Neural cell (in vitro differentiated cells): Measurements from ENCODE around the gene TMEM61. TPM values are rescaled to one million over a fixed set of nuclear protein-coding genes. Genes with fewer than 3 reads are reported as not detected.

Source experiments
- H2AFZ ChIP-seq: fragments of 200-600, 300-800 bp; sonication (generic), shearing (Covaris generic); 2 replicates; pipeline ENCODE4 v1.6.0; 2014; ENCODE audit warnings: low read depth, mild to moderate bottlenecking, antibody characterized with exemption, low read length, moderate library complexity
- H3F3A ChIP-seq: fragments of 200-600 bp; shearing (Covaris generic); 2 replicates; pipeline ENCODE4 v1.6.1; 2016; ENCODE audit warnings: mild to moderate bottlenecking, moderate library complexity, mixed read lengths, antibody characterized with exemption, low read length; ENCODE audit not compliant: insufficient read depth, poor library complexity, severe bottlenecking
- H3K27ac ChIP-seq: fragments of 200-600, 300-800 bp; sonication (generic), shearing (Covaris generic); 2 replicates; pipeline ENCODE4 v1.5.1; 2014; ENCODE audit warnings: mild to moderate bottlenecking, low read length, moderate library complexity
- H3K27me3 ChIP-seq: fragments of 300-800, 200-600 bp; sonication (generic), shearing (Covaris generic); 2 replicates; pipeline ENCODE4 v1.6.0; 2014; ENCODE audit warnings: mild to moderate bottlenecking, low read depth, low read length, moderate library complexity; ENCODE audit not compliant: insufficient read depth
- H3K36me3 ChIP-seq: fragments of 300-800, 200-600 bp; sonication (generic), shearing (Covaris generic); 2 replicates; pipeline ENCODE4 v1.5.1; 2014; ENCODE audit warnings: mild to moderate bottlenecking, antibody characterized with exemption, low read length, moderate library complexity; ENCODE audit not compliant: insufficient read depth
- H3K4me2 ChIP-seq: fragments of 300-800, 200-600 bp; sonication (generic), shearing (Covaris generic); 2 replicates; pipeline ENCODE4 v1.6.0; 2014; ENCODE audit warnings: mild to moderate bottlenecking, low read length
- H3K4me3 ChIP-seq: fragments of 300-800, 200-600 bp; sonication (generic), shearing (Covaris generic); 2 replicates; pipeline ENCODE4 v1.5.1; 2014; ENCODE audit warnings: mild to moderate bottlenecking, low read length, moderate library complexity
- H3K79me2 ChIP-seq: fragments of 200-600 bp; shearing (Covaris generic); replicated peaks from 2 replicates; pipeline ENCODE4 v1.6.0; 2014; ENCODE audit warnings: mild to moderate bottlenecking, low read length, moderate library complexity; ENCODE audit not compliant: insufficient read depth
- H3K9ac ChIP-seq: fragments of 300-800, 200-600 bp; sonication (generic), shearing (Covaris generic); 2 replicates; pipeline ENCODE4 v1.6.1; 2016; ENCODE audit warnings: mild to moderate bottlenecking, low read length, mixed read lengths
- H3K9me2 ChIP-seq: fragments of 200-600 bp; shearing (Covaris generic); 2 replicates; pipeline ENCODE4 v1.6.1; 2016; ENCODE audit warnings: mild to moderate bottlenecking, low read length, mixed read lengths; ENCODE audit not compliant: insufficient read depth
- H3K9me3 ChIP-seq: fragments of 200-600, 300-800 bp; sonication (generic), shearing (Covaris generic); 2 replicates; pipeline ENCODE4 v1.6.1; 2016; ENCODE audit warnings: mild to moderate bottlenecking, mixed run types, low read length, moderate library complexity, mixed read lengths
- H4K20me1 ChIP-seq: fragments of 200-600 bp; shearing (Covaris generic); 2 replicates; pipeline ENCODE4 v1.6.1; 2016; ENCODE audit warnings: mild to moderate bottlenecking, mixed run types; ENCODE audit not compliant: insufficient read depth
- EP300 ChIP-seq: fragments of 450-650 bp; conservative IDR thresholded peaks from 2 replicates; pipeline ENCODE4 v1.6.1; 2014; ENCODE audit warnings: antibody characterized with exemption, mild to moderate bottlenecking, moderate library complexity; ENCODE audit not compliant: poor library complexity, severe bottlenecking
- EZH2 ChIP-seq: fragments of 200-600, 300-800 bp; shearing (Covaris generic), sonication (generic); IDR thresholded peaks from 2 replicates; pipeline ENCODE4 v1.6.1; 2014; ENCODE audit warnings: antibody characterized with exemption, low read length, borderline replicate concordance, mild to moderate bottlenecking; ENCODE audit not compliant: insufficient read depth, poor library complexity, severe bottlenecking
- MXI1 ChIP-seq: fragments of 450-650 bp; conservative IDR thresholded peaks from 2 replicates; pipeline ENCODE4 v1.6.1; 2014; ENCODE audit warnings: antibody characterized with exemption, mild to moderate bottlenecking; ENCODE audit not compliant: poor library complexity, severe bottlenecking
- POLR2AphosphoS5 ChIP-seq: IDR thresholded peaks from 2 replicates; pipeline ENCODE4 v1.6.1; 2012
- RAD21 ChIP-seq: fragments of 450-650 bp; conservative IDR thresholded peaks from 2 replicates; pipeline ENCODE4 v1.6.1; 2014; ENCODE audit warnings: antibody characterized with exemption, mild to moderate bottlenecking, moderate library complexity
- SMC3 ChIP-seq: fragments of 450-650 bp; conservative IDR thresholded peaks from 2 replicates; pipeline ENCODE4 v1.6.1; 2014; ENCODE audit warnings: antibody characterized with exemption, mild to moderate bottlenecking, moderate library complexity; ENCODE audit not compliant: poor library complexity
- TAF1 ChIP-seq: IDR thresholded peaks from 2 replicates; pipeline ENCODE4 v1.6.1; 2012; ENCODE audit warnings: low read depth
- polyA plus RNA-seq: library from polyadenylated mRNA; depleted of rRNA; stranded (reverse); fragments of >200 nt; gene quantifications from 2 replicates; pipeline ENCODE4 v1.2.3, GENCODE V29; 2014
- TF ChIP-seq, protein P1 (sequence below): fragments of 450-650 bp; IDR thresholded peaks from 2 replicates; pipeline ENCODE4 v1.5.1; 2014; ENCODE audit warnings: antibody characterized with exemption, mild to moderate bottlenecking, moderate library complexity; ENCODE audit not compliant: poor library complexity, severe bottlenecking
- TF ChIP-seq, protein P2 (sequence below): IDR thresholded peaks from 2 replicates; pipeline ENCODE4 v1.6.1; 2012; ENCODE audit warnings: borderline replicate concordance

Gene TMEM61
- polyA plus RNA-seq, 1 donor from 2014 or later: not detected

DNA sequence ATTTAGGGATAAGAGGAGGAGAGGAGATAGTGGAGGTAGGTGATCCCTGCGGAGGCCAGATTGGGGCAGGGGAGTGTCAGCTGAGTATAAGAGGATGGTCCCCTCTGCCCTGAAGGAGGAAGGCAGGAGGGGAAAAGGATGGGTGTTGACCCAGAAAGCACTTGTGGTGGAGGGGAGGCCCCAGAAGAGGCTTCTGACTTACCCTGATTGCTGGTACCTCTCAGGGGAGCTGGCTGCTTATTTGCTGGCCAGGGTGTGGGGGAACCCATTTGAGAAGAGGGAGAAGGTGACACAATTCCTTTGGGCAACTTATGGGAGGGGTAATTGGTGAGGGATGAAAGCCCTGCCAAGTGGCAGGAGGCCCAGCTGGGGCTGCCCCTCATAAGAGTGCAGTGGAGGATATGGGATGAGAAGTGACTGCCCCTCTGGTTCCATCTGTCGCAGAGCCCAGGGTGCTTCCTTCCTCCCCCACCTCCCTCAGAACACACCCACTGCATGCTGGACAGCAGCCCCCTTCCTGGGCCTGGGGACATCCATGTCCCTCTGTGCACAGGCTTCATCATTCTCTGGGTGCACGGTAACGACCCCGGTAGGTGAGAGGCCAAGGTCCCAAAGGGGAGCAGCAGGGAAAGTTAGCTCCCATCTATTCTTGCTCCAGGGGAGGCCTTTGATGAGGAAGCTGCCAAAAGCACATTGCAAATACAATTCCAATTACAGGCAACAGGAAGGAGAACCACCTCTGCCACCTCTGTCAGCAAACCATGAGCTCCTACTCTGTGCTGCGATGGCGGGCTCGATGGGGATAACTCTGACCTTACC, 57.5 kb downstream of the TMEM61 start:
- H2AFZ ChIP-seq: no peak overlapping the region
- H3K9me3 ChIP-seq: no peaks in the 10 kb centered on the region
- TF ChIP-seq EZH2: no peak
- no peak for TF ChIP-seq EP300
- TF ChIP-seq, protein P1, sequence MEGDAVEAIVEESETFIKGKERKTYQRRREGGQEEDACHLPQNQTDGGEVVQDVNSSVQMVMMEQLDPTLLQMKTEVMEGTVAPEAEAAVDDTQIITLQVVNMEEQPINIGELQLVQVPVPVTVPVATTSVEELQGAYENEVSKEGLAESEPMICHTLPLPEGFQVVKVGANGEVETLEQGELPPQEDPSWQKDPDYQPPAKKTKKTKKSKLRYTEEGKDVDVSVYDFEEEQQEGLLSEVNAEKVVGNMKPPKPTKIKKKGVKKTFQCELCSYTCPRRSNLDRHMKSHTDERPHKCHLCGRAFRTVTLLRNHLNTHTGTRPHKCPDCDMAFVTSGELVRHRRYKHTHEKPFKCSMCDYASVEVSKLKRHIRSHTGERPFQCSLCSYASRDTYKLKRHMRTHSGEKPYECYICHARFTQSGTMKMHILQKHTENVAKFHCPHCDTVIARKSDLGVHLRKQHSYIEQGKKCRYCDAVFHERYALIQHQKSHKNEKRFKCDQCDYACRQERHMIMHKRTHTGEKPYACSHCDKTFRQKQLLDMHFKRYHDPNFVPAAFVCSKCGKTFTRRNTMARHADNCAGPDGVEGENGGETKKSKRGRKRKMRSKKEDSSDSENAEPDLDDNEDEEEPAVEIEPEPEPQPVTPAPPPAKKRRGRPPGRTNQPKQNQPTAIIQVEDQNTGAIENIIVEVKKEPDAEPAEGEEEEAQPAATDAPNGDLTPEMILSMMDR: no peak
- no peak for TF ChIP-seq TAF1
- no peak for TF ChIP-seq MXI1
- no peak for TF ChIP-seq POLR2AphosphoS5
- TF ChIP-seq, protein P2, sequence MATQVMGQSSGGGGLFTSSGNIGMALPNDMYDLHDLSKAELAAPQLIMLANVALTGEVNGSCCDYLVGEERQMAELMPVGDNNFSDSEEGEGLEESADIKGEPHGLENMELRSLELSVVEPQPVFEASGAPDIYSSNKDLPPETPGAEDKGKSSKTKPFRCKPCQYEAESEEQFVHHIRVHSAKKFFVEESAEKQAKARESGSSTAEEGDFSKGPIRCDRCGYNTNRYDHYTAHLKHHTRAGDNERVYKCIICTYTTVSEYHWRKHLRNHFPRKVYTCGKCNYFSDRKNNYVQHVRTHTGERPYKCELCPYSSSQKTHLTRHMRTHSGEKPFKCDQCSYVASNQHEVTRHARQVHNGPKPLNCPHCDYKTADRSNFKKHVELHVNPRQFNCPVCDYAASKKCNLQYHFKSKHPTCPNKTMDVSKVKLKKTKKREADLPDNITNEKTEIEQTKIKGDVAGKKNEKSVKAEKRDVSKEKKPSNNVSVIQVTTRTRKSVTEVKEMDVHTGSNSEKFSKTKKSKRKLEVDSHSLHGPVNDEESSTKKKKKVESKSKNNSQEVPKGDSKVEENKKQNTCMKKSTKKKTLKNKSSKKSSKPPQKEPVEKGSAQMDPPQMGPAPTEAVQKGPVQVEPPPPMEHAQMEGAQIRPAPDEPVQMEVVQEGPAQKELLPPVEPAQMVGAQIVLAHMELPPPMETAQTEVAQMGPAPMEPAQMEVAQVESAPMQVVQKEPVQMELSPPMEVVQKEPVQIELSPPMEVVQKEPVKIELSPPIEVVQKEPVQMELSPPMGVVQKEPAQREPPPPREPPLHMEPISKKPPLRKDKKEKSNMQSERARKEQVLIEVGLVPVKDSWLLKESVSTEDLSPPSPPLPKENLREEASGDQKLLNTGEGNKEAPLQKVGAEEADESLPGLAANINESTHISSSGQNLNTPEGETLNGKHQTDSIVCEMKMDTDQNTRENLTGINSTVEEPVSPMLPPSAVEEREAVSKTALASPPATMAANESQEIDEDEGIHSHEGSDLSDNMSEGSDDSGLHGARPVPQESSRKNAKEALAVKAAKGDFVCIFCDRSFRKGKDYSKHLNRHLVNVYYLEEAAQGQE: no peak
- TF ChIP-seq RAD21: no peak
- no peak for TF ChIP-seq SMC3
- H4K20me1 ChIP-seq: no peaks in the 10 kb centered on the region
- no peak overlapping the region for H3K27ac ChIP-seq
- H3K9ac ChIP-seq: no peak overlapping the region
- H3K27me3 ChIP-seq: peaks cover 49% of the 10 kb centered on the region
- no peaks in the 10 kb centered on the region for H3K36me3 ChIP-seq
- H3K4me2 ChIP-seq: no peak overlapping the region
- H3K79me2 ChIP-seq: no peaks in the 10 kb centered on the region
- no peak overlapping the region for H3K4me3 ChIP-seq
- no peaks in the 10 kb centered on the region for H3K9me2 ChIP-seq
- H3F3A ChIP-seq: no peaks in the 10 kb centered on the region

DNA sequence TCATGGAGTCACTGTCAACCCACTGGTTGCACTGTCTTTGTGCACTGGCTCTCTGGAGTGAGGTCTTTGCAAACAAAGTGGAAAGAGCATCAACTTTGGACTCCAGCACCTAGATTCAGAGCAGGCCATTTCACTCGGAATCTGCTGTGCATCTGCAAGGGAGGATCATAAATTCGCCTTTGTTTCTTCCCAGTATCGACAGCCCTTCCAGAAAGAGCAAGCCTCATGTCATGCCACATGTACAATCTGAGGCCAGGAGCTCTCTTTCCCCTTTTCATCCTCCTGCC, 58.1 kb downstream of the TMEM61 start:
- H3K4me2 ChIP-seq: no peak overlapping the region
- H3K27ac ChIP-seq: no peak overlapping the region
- no peaks in the 10 kb centered on the region for H3K79me2 ChIP-seq
- H3K27me3 ChIP-seq: peaks cover 49% of the 10 kb centered on the region
- H3K9me2 ChIP-seq: no peaks in the 10 kb centered on the region
- no peak overlapping the region for H3K9ac ChIP-seq
- H2AFZ ChIP-seq: no peak overlapping the region
- H3K36me3 ChIP-seq: no peaks in the 10 kb centered on the region
- H3K4me3 ChIP-seq: no peak overlapping the region
- no peaks in the 10 kb centered on the region for H3F3A ChIP-seq
- TF ChIP-seq MXI1: no peak
- TF ChIP-seq EZH2: no peak
- TF ChIP-seq, protein P1: no peak
- no peak for TF ChIP-seq POLR2AphosphoS5
- TF ChIP-seq SMC3: no peak
- TF ChIP-seq RAD21: no peak
- no peak for TF ChIP-seq TAF1
- TF ChIP-seq, protein P2: no peak
- no peak for TF ChIP-seq EP300
- H4K20me1 ChIP-seq: no peaks in the 10 kb centered on the region
- H3K9me3 ChIP-seq: no peaks in the 10 kb centered on the region
